ENCODE data around the gene TENM4. TPM values are rescaled to one million over a fixed set of nuclear protein-coding genes. Genes with fewer than 3 reads are reported as not detected.

TENM4 gene
- polyA plus RNA-seq, 3 donors from 2014 or later, result not detected

GRCh38 chr11:78943841-78944240 is 497.0 kb downstream of the TENM4 start:
- Mint-ChIP-seq H3K4me3 (no peak overlapping the region), H3K27ac (no peak overlapping the region), H3K4me1 (no peaks in the 10 kb centered on the region), H3K9me3 (peaks cover 0 to 2% (median 0%) of the 10 kb centered on the region in 6 donors), H3K27me3 (ENCODE audit: low read depth in 3 of 3) (peaks cover 3 to 7% (median 6%) of the 10 kb centered on the region in 3 donors), H3K36me3 (no peaks in the 10 kb centered on the region)
- no peak for DNase-seq

DNA sequence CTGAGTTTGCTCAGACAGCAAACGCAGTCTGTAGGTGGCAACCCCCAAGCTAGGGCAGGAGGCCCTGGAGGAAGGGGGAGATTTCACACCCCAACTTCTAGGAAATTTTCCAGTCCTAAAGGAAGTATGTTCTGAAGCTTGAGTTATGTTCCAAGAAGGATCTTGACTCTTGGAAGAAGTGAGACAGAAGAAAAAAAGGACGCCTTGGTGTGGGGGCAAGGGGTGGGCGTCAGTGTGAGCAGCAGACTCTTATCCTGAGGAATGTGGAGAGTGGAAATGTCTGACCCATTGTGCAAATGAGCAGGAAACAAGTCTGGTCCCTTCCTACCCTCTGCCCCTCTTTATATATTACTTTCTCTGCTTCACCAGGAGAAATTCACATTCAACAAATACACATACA is 497.7 kb downstream of the TENM4 start:
- Mint-ChIP-seq H3K27me3 (ENCODE audit: low read depth in 3 of 3) (peaks cover 3 to 7% (median 7%) of the 10 kb centered on the region in 3 donors), H3K36me3 (no peaks in the 10 kb centered on the region), H3K27ac (no peak overlapping the region), H3K4me1 (no peaks in the 10 kb centered on the region), H3K9me3 (peaks cover 0 to 2% (median 0%) of the 10 kb centered on the region in 6 donors), H3K4me3 (no peak overlapping the region)
- DNase-seq, result no peak

GRCh38 chr11:78941226-78941851 is 499.5 kb downstream of the TENM4 start:
- Mint-ChIP-seq H3K4me3 (no peak overlapping the region), H3K4me1 (no peaks in the 10 kb centered on the region), H3K36me3 (no peaks in the 10 kb centered on the region), H3K27me3 (ENCODE audit: low read depth in 3 of 3) (peaks cover 0 to 11% (median 7%) of the 10 kb centered on the region in 3 donors), H3K27ac (no peak overlapping the region), H3K9me3 (no peaks in the 10 kb centered on the region)
- DNase-seq, result no peak

GRCh38 chr11:78940500-78941225 is 500.2 kb downstream of the TENM4 start:
- peaks cover 0 to 11% (median 7%) of the 10 kb centered on the region in 3 donors for H3K27me3 Mint-ChIP-seq (ENCODE audit: low read depth in 3 of 3)
- no peak overlapping the region for H3K4me3 Mint-ChIP-seq
- H3K36me3 Mint-ChIP-seq, result no peaks in the 10 kb centered on the region
- H3K4me1 Mint-ChIP-seq, result no peaks in the 10 kb centered on the region
- H3K27ac Mint-ChIP-seq, result no peak overlapping the region
- no peak for DNase-seq
- no peaks in the 10 kb centered on the region for H3K9me3 Mint-ChIP-seq

GRCh38 chr11:78938971-78939370 is 501.9 kb downstream of the TENM4 start:
- Mint-ChIP-seq H3K36me3 (no peaks in the 10 kb centered on the region), H3K4me1 (no peaks in the 10 kb centered on the region), H3K27ac (no peak overlapping the region), H3K27me3 (ENCODE audit: low read depth in 3 of 3) (peaks cover 0 to 11% (median 7%) of the 10 kb centered on the region in 3 donors), H3K4me3 (no peak overlapping the region), H3K9me3 (peaks cover 0 to under 1% (median 0%) of the 10 kb centered on the region in 6 donors)
- DNase-seq, result no peak

- DNase-seq, result no peak
- Mint-ChIP-seq H3K27me3 (ENCODE audit: low read depth in 3 of 3) (peaks cover 0 to 9% (median 7%) of the 10 kb centered on the region in 3 donors), H3K36me3 (no peaks in the 10 kb centered on the region), H3K27ac (no peak overlapping the region), H3K4me3 (no peak overlapping the region), H3K4me1 (no peaks in the 10 kb centered on the region), H3K9me3 (peaks cover 0 to 4% (median 0%) of the 10 kb centered on the region in 6 donors)
Measured at GRCh38 chr11:78938036-78938435, 502.8 kb downstream of the TENM4 start.

DNA sequence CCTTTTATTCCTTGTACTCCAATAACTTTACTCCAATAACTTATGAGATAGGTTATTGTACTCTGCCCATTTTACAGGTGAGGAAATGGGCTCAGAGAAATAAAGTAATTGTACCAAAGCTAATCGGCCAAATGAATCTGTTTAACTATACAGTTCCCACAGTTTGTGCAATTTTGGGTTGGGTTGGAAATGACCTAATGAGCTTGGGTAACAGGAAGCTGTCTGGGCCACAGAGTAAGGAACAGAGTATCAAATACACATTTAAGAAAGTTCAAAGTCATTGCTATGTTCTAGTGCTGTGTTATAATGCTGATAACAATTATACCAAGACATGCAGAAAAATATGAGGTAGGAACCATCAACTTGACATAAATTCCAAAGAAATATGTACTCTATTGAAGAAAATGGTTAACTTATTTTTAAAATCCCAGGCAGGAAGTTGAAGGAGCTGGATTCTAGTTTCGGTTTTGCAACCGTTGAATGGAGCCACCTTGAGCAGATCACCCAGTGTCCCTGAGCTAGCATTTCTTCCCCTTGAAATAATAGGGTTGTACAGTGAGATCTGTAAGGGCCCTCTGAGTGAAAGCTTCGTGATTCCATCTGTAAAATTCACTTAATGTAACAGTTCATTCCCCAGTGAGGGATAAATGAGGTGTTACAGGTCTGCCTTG is 505.3 kb downstream of the TENM4 start:
- Mint-ChIP-seq H3K4me3 (no peak overlapping the region), H3K27me3 (ENCODE audit: low read depth in 3 of 3) (peaks cover 0 to 9% (median under 1%) of the 10 kb centered on the region in 3 donors), H3K27ac (no peak overlapping the region), H3K4me1 (no peaks in the 10 kb centered on the region), H3K9me3 (peaks cover 0 to 4% (median 0%) of the 10 kb centered on the region in 6 donors), H3K36me3 (no peaks in the 10 kb centered on the region)
- DNase-seq, result no peak

- Mint-ChIP-seq H3K27me3 (ENCODE audit: low read depth in 3 of 3) (peaks cover 0 to 9% (median 0%) of the 10 kb centered on the region in 3 donors), H3K4me3 (no peak overlapping the region), H3K4me1 (no peaks in the 10 kb centered on the region), H3K9me3 (peaks cover 0 to 4% (median 0%) of the 10 kb centered on the region in 6 donors), H3K27ac (no peak overlapping the region), H3K36me3 (no peaks in the 10 kb centered on the region)
- no peak for DNase-seq
Measured at GRCh38 chr11:78933350-78933749, 507.5 kb downstream of the TENM4 start.

GRCh38 chr11:78932757-78933156 is 508.1 kb downstream of the TENM4 start:
- H3K27me3 Mint-ChIP-seq (ENCODE audit: low read depth in 3 of 3), result peaks cover 0 to 9% (median 1%) of the 10 kb centered on the region in 3 donors
- H3K9me3 Mint-ChIP-seq, result peaks cover 0 to 4% (median 0%) of the 10 kb centered on the region in 6 donors
- no peak overlapping the region for H3K27ac Mint-ChIP-seq
- no peaks in the 10 kb centered on the region for H3K36me3 Mint-ChIP-seq
- DNase-seq, result no peak
- H3K4me1 Mint-ChIP-seq, result no peaks in the 10 kb centered on the region
- no peak overlapping the region for H3K4me3 Mint-ChIP-seq

DNA sequence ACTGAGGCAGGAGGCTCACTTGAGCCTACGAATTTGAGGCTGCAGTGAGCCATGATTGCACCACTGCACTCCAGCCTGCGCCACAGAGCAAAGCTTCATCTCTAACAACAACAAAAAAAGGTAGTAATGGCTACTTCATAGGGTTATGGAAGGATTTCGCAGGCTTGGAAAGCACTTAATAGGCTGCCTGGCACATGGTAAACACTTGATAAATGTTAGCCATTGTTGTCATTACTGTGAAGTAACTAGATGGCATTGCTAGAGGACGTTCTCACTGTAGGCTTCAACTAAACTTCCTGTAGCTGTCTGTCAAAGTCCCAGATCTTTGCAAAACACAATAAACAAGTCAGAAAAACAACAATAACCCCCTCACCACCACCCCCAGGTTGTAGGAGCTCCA is 508.9 kb downstream of the TENM4 start:
- H3K36me3 Mint-ChIP-seq, result no peaks in the 10 kb centered on the region
- no peak for DNase-seq
- H3K4me3 Mint-ChIP-seq, result no peak overlapping the region

GRCh38 chr11:78930810-78931523 is 509.9 kb downstream of the TENM4 start:
- Mint-ChIP-seq H3K4me3 (no peak overlapping the region), H3K36me3 (no peaks in the 10 kb centered on the region), H3K4me1 (no peaks in the 10 kb centered on the region), H3K27ac (no peak overlapping the region), H3K9me3 (peaks cover 0 to 4% (median 0%) of the 10 kb centered on the region in 6 donors), H3K27me3 (ENCODE audit: low read depth in 3 of 3) (peaks cover 0 to 13% (median 2%) of the 10 kb centered on the region in 3 donors)
- DNase-seq, result no peak

More for the DNA sequence above, 508.9 kb downstream of the TENM4 start:
- Mint-ChIP-seq H3K27ac (no peak overlapping the region), H3K27me3 (ENCODE audit: low read depth in 3 of 3) (peaks cover 0 to 13% (median 2%) of the 10 kb centered on the region in 3 donors), H3K9me3 (peaks cover 0 to 4% (median 0%) of the 10 kb centered on the region in 6 donors), H3K4me1 (no peaks in the 10 kb centered on the region)

GRCh38 chr11:78929906-78930220 is 511.0 kb downstream of the TENM4 start:
- Mint-ChIP-seq H3K4me3 (no peak overlapping the region), H3K4me1 (no peaks in the 10 kb centered on the region), H3K36me3 (no peaks in the 10 kb centered on the region), H3K9me3 (peaks cover 0 to 4% (median 0%) of the 10 kb centered on the region in 6 donors), H3K27ac (no peak overlapping the region), H3K27me3 (ENCODE audit: low read depth in 3 of 3) (peaks cover 0 to 13% (median 2%) of the 10 kb centered on the region in 3 donors)
- DNase-seq, result no peak

GRCh38 chr11:78929207-78929905 is 511.5 kb downstream of the TENM4 start:
- H3K9me3 Mint-ChIP-seq, result peaks cover 0 to 4% (median 0%) of the 10 kb centered on the region in 6 donors
- no peak overlapping the region for H3K27ac Mint-ChIP-seq
- H3K4me1 Mint-ChIP-seq, result no peaks in the 10 kb centered on the region
- H3K27me3 Mint-ChIP-seq (ENCODE audit: low read depth in 3 of 3), result peaks cover 0 to 13% (median 2%) of the 10 kb centered on the region in 3 donors
- DNase-seq, result no peak
- H3K4me3 Mint-ChIP-seq, result no peak overlapping the region
- H3K36me3 Mint-ChIP-seq, result no peaks in the 10 kb centered on the region

Data from immature natural killer cell (primary cell).